ENCODE results near the gene EPHB3.
A peak's percentile ranks its signal among the peaks of the same experiment; 100 is the strongest.

EPHB3 gene

GRCh38 chr3:184543843-184544512, 17.6 kb upstream of the EPHB3 start:
- DNase-seq: peak; percentile 74

GRCh38 chr3:184544513-184544861, 17.1 kb upstream of the EPHB3 start:
- no peak for DNase-seq

- DNase-seq: no peak
Observed at GRCh38 chr3:184545769-184546168, 15.8 kb upstream of the EPHB3 start.

- DNase-seq: no peak
Observed at GRCh38 chr3:184546252-184546651, 15.3 kb upstream of the EPHB3 start.

- no peak for DNase-seq
Observed at GRCh38 chr3:184549796-184550577, 11.6 kb upstream of the EPHB3 start.

- DNase-seq: no peak
Observed at GRCh38 chr3:184551103-184551502, 10.5 kb upstream of the EPHB3 start.

GRCh38 chr3:184551614-184552256, 9.8 kb upstream of the EPHB3 start:
- DNase-seq: no peak

- DNase-seq: no peak
Observed at GRCh38 chr3:184552296-184552695, 9.3 kb upstream of the EPHB3 start.

GRCh38 chr3:184552863-184553262, 8.7 kb upstream of the EPHB3 start:
- DNase-seq: no peak

- DNase-seq: no peak
Observed at GRCh38 chr3:184553385-184553784, 8.2 kb upstream of the EPHB3 start.

- no peak for DNase-seq
Observed at GRCh38 chr3:184554461-184554860, 7.1 kb upstream of the EPHB3 start.

GRCh38 chr3:184556582-184557347, 4.8 kb upstream of the EPHB3 start:
- no peak for DNase-seq

GRCh38 chr3:184557348-184557950, 4.1 kb upstream of the EPHB3 start:
- no peak for DNase-seq

GRCh38 chr3:184558726-184559125, 2.9 kb upstream of the EPHB3 start:
- DNase-seq: no peak

GRCh38 chr3:184559336-184559735, 2.2 kb upstream of the EPHB3 start:
- no peak for DNase-seq

- DNase-seq: no peak
Observed at GRCh38 chr3:184560531-184560930, 1.1 kb upstream of the EPHB3 start.

GRCh38 chr3:184561913-184562877, 610 bp downstream of the EPHB3 start:
- DNase-seq: no peak

- no peak for DNase-seq
Observed at GRCh38 chr3:184562878-184563560, 1.4 kb downstream of the EPHB3 start.

GRCh38 chr3:184563561-184563925, 2.0 kb downstream of the EPHB3 start:
- DNase-seq: no peak

- DNase-seq: no peak
Observed at GRCh38 chr3:184563941-184564684, 2.5 kb downstream of the EPHB3 start.
